WTC11 (cell line): ENCODE measurements around the gene CDC6. TPM values are rescaled to one million over a fixed set of nuclear protein-coding genes. Genes with fewer than 3 reads are reported as not detected.

ENCODE experiments used
- ATAC-seq: fragments of 200-7000 bp; cut with Tn5 transposase; 2 replicates; pipeline ENCODE4 v1.10.0; 2021; ENCODE audit warnings: mild to moderate bottlenecking, moderate library complexity
- CTCF ChIA-PET: fragments of 300-600 bp; sonication (Branson Sonifier 250); formaldehyde crosslinking; loops from one replicate; lab custom pipeline; 2021; ENCODE audit warnings: antibody characterized with exemption; lab: Charles Lee
- POLR2A ChIA-PET: fragments of 350-600 bp; sonication (Branson Sonifier 250); formaldehyde crosslinking; loops from one replicate; lab custom pipeline; 2021; ENCODE audit warnings: antibody characterized with exemption; lab: Charles Lee
- DNase-seq: peaks from one replicate; pipeline ENCODE4 v3.0.0; 2021; ENCODE audit warnings: low spot score
- H3K27ac Mint-ChIP-seq: 2 replicates; pipeline ENCODE4 v1.8.0; 2021; ENCODE audit warnings: mixed read lengths
- H3K27me3 Mint-ChIP-seq: 2 replicates; pipeline ENCODE4 v1.8.0; 2021; ENCODE audit warnings: low read depth, mild to moderate bottlenecking, moderate library complexity, mixed read lengths
- H3K36me3 Mint-ChIP-seq: 2 replicates; pipeline ENCODE4 v1.8.0; 2021; ENCODE audit warnings: mixed read lengths
- H3K4me1 Mint-ChIP-seq: 2 replicates; pipeline ENCODE4 v1.8.0; 2022; ENCODE audit warnings: mixed read lengths
- H3K4me3 Mint-ChIP-seq: 2 replicates; pipeline ENCODE4 v1.8.0; 2021; ENCODE audit warnings: mild to moderate bottlenecking, moderate library complexity, mixed read lengths
- H3K9me3 Mint-ChIP-seq: 2 replicates; pipeline ENCODE4 v1.8.0; 2021; ENCODE audit warnings: mixed read lengths
- ATF1 ChIP-seq: sonication (generic); formaldehyde crosslinking; IDR thresholded peaks from 2 replicates; pipeline ENCODE4 v1.8.1; 2023; ENCODE audit warnings: mild to moderate bottlenecking, moderate library complexity, missing genetic modification reagents
- CBFB ChIP-seq: sonication (generic); formaldehyde crosslinking; IDR thresholded peaks from 2 replicates; pipeline ENCODE4 v1.8.1; 2022; ENCODE audit warnings: mild to moderate bottlenecking, low read depth, missing genetic modification reagents
- ELF4 ChIP-seq: sonication (generic); formaldehyde crosslinking; IDR thresholded peaks from 2 replicates; pipeline ENCODE4 v1.8.1; 2022; ENCODE audit warnings: low read depth, mild to moderate bottlenecking, moderate library complexity, missing genetic modification reagents
- ESRRA ChIP-seq: sonication (generic); formaldehyde crosslinking; IDR thresholded peaks from 2 replicates; pipeline ENCODE4 v1.8.1; 2022; ENCODE audit warnings: mild to moderate bottlenecking, missing genetic modification reagents, borderline replicate concordance
- FOXJ3 ChIP-seq: sonication (generic); formaldehyde crosslinking; IDR thresholded peaks from 2 replicates; pipeline ENCODE4 v1.9.0; 2021; ENCODE audit warnings: missing genetic modification reagents, mild to moderate bottlenecking, borderline replicate concordance
- FOXK1 ChIP-seq: sonication (generic); formaldehyde crosslinking; IDR thresholded peaks from 2 replicates; pipeline ENCODE4 v1.8.0; 2022; ENCODE audit warnings: mild to moderate bottlenecking, moderate library complexity, missing genetic modification reagents
- GRHL2 ChIP-seq: fragments of 250-450 bp; sonication (Bioruptor Pico); IDR thresholded peaks from 2 replicates; pipeline ENCODE4 v1.8.0; 2022; ENCODE audit warnings: mild to moderate bottlenecking, moderate library complexity; ENCODE audit not compliant: insufficient replicate concordance, severe bottlenecking
- IRF1 ChIP-seq: sonication (generic); formaldehyde crosslinking; IDR thresholded peaks from 2 replicates; pipeline ENCODE4 v1.8.0; 2023; ENCODE audit warnings: missing genetic modification reagents
- JUN ChIP-seq: sonication (generic); formaldehyde crosslinking; IDR thresholded peaks from 2 replicates; pipeline ENCODE4 v1.8.0; 2023; ENCODE audit warnings: mild to moderate bottlenecking, missing genetic modification reagents
- NFE2L1 ChIP-seq: sonication (generic); formaldehyde crosslinking; IDR thresholded peaks from 2 replicates; pipeline ENCODE4 v1.8.1; 2023; ENCODE audit warnings: missing genetic modification reagents
- NR1H2 ChIP-seq: sonication (generic); formaldehyde crosslinking; IDR thresholded peaks from 2 replicates; pipeline ENCODE4 v1.9.0; 2021; ENCODE audit warnings: mild to moderate bottlenecking, moderate library complexity, missing genetic modification reagents
- PREB ChIP-seq: sonication (generic); formaldehyde crosslinking; IDR thresholded peaks from 2 replicates; pipeline ENCODE4 v1.8.1; 2022; ENCODE audit warnings: mild to moderate bottlenecking, missing genetic modification reagents, moderate library complexity, borderline replicate concordance
- RELA ChIP-seq: sonication (generic); formaldehyde crosslinking; IDR thresholded peaks from 2 replicates; pipeline ENCODE4 v1.8.1; 2022; ENCODE audit warnings: missing genetic modification reagents, mild to moderate bottlenecking, borderline replicate concordance
- SMAD4 ChIP-seq: sonication (generic); formaldehyde crosslinking; IDR thresholded peaks from 2 replicates; pipeline ENCODE4 v1.8.0; 2022; ENCODE audit warnings: mild to moderate bottlenecking, missing genetic modification reagents
- TEAD4 ChIP-seq: sonication (generic); formaldehyde crosslinking; IDR thresholded peaks from 2 replicates; pipeline ENCODE4 v1.8.0; 2022; ENCODE audit warnings: mild to moderate bottlenecking, missing genetic modification reagents
- USF1 ChIP-seq: sonication (generic); formaldehyde crosslinking; IDR thresholded peaks from 2 replicates; pipeline ENCODE4 v1.8.0; 2022; ENCODE audit warnings: mild to moderate bottlenecking, missing genetic modification reagents
- USF2 ChIP-seq: sonication (generic); formaldehyde crosslinking; IDR thresholded peaks from 2 replicates; pipeline ENCODE4 v1.8.1; 2023; ENCODE audit warnings: mild to moderate bottlenecking, missing genetic modification reagents, moderate library complexity
- ZBTB21 ChIP-seq: sonication (generic); formaldehyde crosslinking; IDR thresholded peaks from 2 replicates; pipeline ENCODE4 v1.8.1; 2023; ENCODE audit warnings: mild to moderate bottlenecking, missing genetic modification reagents, borderline replicate concordance
- ZNF121 ChIP-seq: sonication (generic); formaldehyde crosslinking; IDR thresholded peaks from 2 replicates; pipeline ENCODE4 v1.8.0; 2023; ENCODE audit warnings: missing genetic modification reagents
- ZNF219 ChIP-seq: sonication (generic); formaldehyde crosslinking; IDR thresholded peaks from 2 replicates; pipeline ENCODE4 v1.8.0; 2023; ENCODE audit warnings: missing genetic modification reagents, mild to moderate bottlenecking, borderline replicate concordance
- ZNF263 ChIP-seq: sonication (generic); formaldehyde crosslinking; IDR thresholded peaks from 2 replicates; pipeline ENCODE4 v1.8.1; 2022; ENCODE audit warnings: low read depth, mild to moderate bottlenecking, moderate library complexity, missing genetic modification reagents
- ZNF532 ChIP-seq: fragments of 250-450 bp; sonication (Bioruptor Pico); IDR thresholded peaks from 2 replicates; pipeline ENCODE4 v1.9.0; 2021; ENCODE audit warnings: mild to moderate bottlenecking, borderline replicate concordance
- total RNA-seq: library from RNA; stranded (reverse); gene quantifications from 3 replicates; pipeline ENCODE4 v1.2.3, GENCODE V29; 2021

CDC6 gene
- total RNA-seq, 1 experiment from 2014 or later: 125 TPM

- ATAC-seq (no peak), DNase-seq (no peak)
- Mint-ChIP-seq H3K4me3 (no peak overlapping the region), H3K27ac (no peak overlapping the region), H3K36me3 (peaks cover 5% of the 10 kb centered on the region), H3K4me1 (peaks cover 24% of the 10 kb centered on the region), H3K27me3 (no peaks in the 10 kb centered on the region), H3K9me3 (no peaks in the 10 kb centered on the region)
- ChIA-PET CTCF (interaction anchor here (2.4 to 3.2 kb wide), 2 partner anchors 10 to 27 kb away, joined by 14 to 22 read pairs; no protein-coding TSS in a partner anchor), POLR2A (interaction anchor here (0.6 kb wide), 1 partner anchor 17 kb away, joined by 3 read pairs; no protein-coding TSS in a partner anchor)
- no peak for TF ChIP-seq NR1H2 (CRISPR knock-in tag)
- TF ChIP-seq IRF1 (CRISPR knock-in tag): no peak
- no peak for TF ChIP-seq PREB
- no peak for TF ChIP-seq FOXK1 (CRISPR knock-in tag)
- no peak for TF ChIP-seq RELA (CRISPR knock-in tag)
- TF ChIP-seq ESRRA (CRISPR knock-in tag): no peak
- TF ChIP-seq, all 79 proteins: peak for 0
Observed at GRCh38 chr17:40327244-40327729, 39.6 kb downstream of the CDC6 start.

- Mint-ChIP-seq H3K9me3 (no peaks in the 10 kb centered on the region), H3K27me3 (no peaks in the 10 kb centered on the region), H3K27ac (no peak overlapping the region), H3K4me1 (peaks cover 19% of the 10 kb centered on the region), H3K4me3 (no peak overlapping the region), H3K36me3 (peaks cover 8% of the 10 kb centered on the region)
- TF ChIP-seq TEAD4 (CRISPR knock-in tag) (no peak), USF2 (no peak), IRF1 (CRISPR knock-in tag) (no peak), NFE2L1 (CRISPR knock-in tag) (no peak), JUN (CRISPR knock-in tag) (no peak), USF1 (CRISPR knock-in tag) (no peak), SMAD4 (CRISPR knock-in tag) (no peak), ZNF263 (CRISPR knock-in tag) (no peak), FOXJ3 (CRISPR knock-in tag) (no peak), RELA (CRISPR knock-in tag) (no peak), ZNF219 (CRISPR knock-in tag) (no peak), ZNF532 (CRISPR knock-in tag) (no peak), ATF1 (CRISPR knock-in tag) (no peak), ZNF121 (CRISPR knock-in tag) (no peak), CBFB (CRISPR knock-in tag) (no peak), GRHL2 (CRISPR knock-in tag) (no peak), ELF4 (CRISPR knock-in tag) (no peak), ZBTB21 (no peak)
- ATAC-seq (no peak), DNase-seq (no peak)
- ChIA-PET CTCF (interaction anchor here (3.2 kb wide), 1 partner anchor 27 kb away, joined by 22 read pairs; no protein-coding TSS in a partner anchor), POLR2A (no interaction called here)
Observed at GRCh38 chr17:40327735-40328385, 40.2 kb downstream of the CDC6 start.
